Stimulated activated CD4-positive, alpha-beta T cell treated with anti-CD3 and anti-CD28 coated beads, Interleukin-2, amount 100 ng/mL, for 48 hours (primary cell): ENCODE results near the gene ACSL5.

Experiments used
- DNase-seq, 2 donors: peaks; one replicate each; pipeline ENCODE4 v3.0.0-alpha.2; 2020

The ACSL5 gene

GRCh38 chr10:112373912-112374338, at the start of gene ACSL5:
Gene ACSL5 (plus strand): TSS chr10:112374116. CDS start chr10:112394947, 20,831 bp downstream.
- DNase-seq: no peak

DNA sequence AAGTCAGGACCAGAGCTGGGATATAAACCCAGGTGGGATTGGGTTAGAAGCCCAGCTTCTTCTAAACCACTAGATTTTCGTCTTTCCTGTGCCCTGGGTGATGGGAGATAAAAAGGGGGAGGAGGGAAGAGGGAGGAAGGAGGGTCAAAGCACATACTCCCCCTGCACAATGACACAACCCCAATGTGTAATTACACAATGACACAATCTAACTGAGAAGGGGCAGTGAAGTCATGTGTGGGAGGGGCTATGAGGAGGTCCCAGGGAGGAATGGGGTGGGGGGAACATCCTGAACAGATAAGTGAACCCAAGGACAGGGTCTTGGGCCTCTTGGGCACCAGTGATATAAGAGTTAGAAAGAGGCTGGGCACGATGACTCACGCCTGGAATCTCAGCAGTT, 46.2 kb upstream of the ACSL5 start:
- DNase-seq: no peak

DNA sequence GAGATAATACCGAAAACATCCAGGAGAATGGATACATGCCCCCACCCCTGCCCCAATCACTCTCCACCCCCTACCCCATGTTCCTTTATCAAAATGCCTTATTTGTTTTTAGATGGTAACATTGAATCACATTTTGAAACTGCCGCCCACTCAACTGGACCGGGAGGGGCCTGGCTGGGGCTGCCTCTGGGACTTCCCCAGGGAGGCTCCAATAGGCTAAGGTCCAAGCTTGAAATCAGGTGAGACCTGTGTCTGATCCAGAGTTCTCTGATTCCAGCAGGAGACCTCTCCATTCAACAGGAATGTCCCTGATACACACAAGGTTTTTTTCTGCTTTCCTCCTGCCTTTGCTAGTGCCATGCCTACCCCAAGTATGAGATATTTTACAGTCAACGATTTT, 43.8 kb upstream of the ACSL5 start:
- no peak for DNase-seq

DNA sequence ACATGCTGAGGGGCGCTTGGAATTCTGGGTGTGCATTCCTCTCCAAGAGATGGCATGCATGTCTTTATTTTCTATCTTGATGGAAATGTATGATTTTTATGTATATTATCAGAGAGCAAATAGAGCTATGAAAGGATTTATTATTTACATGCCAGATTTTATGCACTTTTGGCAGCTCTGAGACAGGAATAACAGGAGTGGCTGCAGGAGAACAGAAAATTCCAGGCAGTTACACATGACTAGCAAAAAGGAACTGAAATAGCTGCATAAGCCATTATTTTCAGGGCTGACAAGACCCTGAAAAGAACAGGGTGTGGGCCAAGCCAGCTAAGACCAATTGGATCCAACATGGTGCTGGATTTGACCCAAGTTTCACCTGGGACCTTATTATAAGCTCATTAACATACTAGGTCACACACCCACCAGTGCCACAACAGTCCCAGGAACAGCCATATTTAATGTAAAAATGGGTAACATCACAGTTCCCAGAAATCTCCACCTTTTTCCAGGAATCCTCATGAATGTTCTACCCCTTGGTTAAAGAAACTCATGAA, 43.2 kb upstream of the ACSL5 start:
- DNase-seq: no peak

- no peak for DNase-seq
Measured at GRCh38 chr10:112332022-112332421, 41.9 kb upstream of the ACSL5 start.

DNA sequence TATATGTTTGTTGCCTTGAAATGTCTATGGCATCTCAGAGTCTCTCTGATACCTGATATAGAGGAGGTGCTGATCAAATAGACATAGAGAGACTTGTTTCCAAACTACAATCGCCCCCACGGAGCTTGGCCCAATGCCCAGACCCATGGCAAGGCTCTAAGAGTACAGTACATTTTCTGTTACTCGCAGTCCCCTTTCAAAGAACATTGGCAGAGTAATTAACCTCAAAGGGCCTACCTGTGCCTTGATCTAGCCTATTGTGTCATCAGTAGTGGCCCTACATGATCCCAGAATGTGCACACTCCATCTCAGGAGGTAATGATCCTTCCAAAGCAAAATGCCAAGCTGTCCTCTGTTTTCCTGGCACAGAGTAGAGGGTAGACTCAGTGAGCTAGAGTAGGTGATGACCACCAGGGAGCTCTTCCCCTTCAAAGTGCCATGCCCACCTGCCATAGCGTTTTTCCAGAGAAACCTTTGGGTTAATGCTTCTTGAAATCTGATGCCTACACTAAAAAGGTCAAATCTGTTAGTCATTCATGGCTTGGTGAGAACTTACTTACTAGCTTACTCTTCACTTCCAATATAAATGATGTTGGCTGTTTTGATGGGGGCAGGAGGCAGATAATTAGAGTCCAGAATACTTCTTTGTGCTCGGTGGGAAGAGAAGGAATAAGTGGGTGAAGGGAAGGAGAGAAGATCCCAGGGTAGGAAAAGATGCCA, 41.2 kb upstream of the ACSL5 start:
- DNase-seq: no peak

GRCh38 chr10:112333452-112333851, 40.5 kb upstream of the ACSL5 start:
- no peak for DNase-seq

DNA sequence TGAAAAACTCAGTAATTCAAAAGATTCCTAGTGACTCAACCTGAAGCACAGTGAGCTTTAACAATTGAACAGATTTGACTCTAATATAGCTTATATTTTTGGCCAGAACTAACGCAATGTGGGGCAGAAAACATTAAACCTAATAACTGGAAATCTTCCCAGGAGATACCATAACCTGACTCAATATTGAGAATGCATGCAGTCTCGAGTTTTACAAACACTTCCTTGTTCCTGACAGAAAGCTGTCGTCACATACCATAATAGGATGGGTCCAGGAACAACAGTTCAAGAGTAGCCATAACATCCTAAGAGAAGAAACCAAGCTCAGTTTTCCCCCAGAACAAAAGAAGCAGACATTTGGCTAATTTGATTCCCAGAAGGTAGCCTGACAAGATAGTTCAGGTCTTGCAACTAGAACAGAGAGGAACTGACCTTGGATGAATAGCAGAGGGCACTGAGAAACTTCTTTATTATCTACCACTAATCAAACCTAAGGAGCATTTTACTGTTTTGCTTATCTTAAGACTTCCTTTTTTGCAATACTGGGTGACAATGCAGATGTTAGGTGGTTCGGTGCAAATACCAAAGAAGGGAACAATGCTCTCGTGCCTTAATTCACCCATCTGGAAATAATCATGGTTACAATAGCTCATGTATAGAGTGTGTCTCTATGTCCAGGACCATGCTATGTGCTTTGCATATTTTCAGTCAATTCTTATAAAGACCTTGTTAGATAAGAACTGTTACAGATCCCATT, 38.6 kb upstream of the ACSL5 start:
- DNase-seq: no peak

DNA sequence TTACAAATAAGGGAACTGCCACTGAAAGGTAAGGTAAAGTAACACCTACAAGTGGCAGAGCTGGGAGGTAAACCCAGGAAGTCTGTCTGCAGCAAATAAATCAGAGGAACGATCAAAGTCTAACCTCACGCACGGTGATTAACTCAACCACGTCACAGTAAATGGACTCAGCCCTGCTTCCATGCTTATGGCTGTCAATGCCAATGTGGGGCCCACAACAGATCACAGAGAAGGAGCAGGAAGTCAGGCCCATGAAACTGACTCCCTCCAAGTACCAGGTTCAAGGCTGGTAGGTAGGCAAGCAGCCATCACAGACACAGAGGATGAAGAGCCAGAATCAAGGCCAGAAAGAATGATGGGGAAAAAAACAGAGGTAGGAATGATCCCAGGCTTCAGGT, 38.0 kb upstream of the ACSL5 start:
- no peak for DNase-seq

DNA sequence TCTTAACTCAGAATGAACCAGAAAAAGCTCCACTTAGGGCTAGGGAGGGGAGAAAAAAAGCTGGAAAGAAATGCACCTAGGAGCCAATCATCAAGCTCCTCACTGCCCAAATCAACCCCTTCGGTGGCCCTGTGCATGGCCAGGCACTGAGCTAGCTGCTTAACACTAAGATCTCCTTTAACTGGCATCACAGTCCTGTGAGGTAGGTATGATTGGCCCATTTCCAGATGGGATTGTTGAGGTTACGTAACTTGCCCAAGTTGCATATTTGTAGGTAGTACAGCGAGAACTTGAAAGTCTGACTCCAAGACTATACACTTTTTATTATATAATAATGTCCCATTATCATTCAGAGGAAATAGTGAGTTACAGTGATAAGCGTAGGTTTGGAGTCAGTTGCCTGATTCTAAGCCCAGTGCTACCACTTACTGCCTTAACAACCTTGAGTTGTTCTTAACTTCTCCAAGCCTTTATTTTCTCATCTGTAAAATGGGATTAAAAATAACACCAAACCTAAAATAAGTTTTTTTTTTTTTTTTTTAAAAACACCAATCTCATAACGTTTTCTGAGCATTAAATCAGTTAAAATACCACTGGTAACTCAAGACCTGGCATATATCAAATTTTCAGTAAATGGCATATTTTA, 37.2 kb upstream of the ACSL5 start:
- DNase-seq: no peak

GRCh38 chr10:112338957-112339356, 35.0 kb upstream of the ACSL5 start:
- no peak for DNase-seq

- DNase-seq: no peak
Measured at GRCh38 chr10:112340601-112341000, 33.3 kb upstream of the ACSL5 start.

DNA sequence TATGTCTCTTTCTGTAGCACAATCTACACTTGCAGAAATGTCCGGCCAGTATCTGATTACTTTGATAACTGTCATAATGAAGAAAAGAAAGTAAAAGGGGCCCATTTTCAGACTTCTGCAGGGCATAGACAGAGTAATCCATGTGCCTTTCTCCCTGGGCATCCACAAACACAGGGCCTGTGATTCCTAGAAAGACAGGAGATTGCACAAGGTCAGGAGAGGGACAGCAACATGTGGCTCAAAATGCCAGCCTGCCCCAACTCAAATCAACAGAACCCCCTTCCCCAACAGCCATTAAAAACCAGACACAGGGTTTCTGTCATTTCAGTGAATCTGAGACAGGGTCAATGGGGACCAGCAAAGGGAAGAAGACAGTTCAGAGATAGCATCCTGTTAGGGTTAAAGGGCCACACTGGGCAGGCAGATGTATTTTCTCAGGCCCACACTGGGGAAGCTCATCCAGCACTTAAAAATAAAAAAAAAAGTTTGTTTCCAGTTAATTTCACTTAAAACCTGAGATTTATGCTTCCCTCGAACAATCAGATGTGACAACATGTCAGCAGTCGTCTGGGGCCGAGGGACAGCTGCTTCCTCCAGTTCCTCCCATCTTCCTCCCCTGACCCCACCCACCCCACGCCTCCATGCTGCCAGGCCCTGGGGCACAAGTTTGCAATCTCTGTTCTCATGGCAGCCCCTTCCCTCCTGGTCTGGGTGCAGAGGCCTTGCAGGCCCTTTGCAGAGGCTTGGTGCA, 30.7 kb upstream of the ACSL5 start:
- DNase-seq: no peak

GRCh38 chr10:112344261-112344660, 29.7 kb upstream of the ACSL5 start:
- DNase-seq: no peak

DNA sequence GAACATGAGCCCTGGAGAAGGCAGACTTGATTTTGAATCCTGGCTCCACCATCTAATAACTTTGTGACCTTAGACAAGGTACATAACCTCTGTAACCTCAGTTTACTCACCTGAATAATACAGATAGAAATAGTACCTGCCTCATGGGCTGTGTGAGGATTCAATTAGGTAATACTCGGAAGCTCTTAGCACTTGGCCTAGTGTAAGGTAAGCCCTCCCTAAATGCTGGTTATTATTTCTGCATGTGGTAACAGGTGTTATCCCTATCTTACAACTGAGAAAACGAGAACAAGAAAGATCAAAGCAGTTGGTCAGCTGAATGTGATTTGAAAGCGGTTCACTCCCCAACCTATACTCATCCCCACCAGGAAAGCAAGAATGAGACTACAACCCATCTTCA, 28.7 kb upstream of the ACSL5 start:
- DNase-seq: no peak

DNA sequence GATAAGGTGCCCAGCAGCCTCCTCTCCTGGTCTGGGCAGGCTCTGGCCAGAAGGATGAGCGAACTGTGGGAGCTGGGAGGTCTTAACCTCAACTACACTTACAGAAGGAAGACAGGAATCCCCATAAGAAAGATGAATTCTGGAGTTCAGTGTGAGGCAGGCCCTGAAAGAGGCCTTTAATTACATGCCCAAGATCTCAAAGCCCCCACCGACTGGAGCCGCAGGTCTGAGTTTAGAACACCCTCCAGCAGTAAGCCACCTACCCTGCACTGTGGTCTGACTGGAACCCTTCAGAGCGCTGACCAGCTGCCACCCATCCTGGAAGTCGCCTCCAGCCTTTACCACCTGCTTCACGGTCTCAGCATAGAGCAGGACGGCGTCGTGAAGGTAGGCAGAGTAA, 28.2 kb upstream of the ACSL5 start:
- DNase-seq: no peak

GRCh38 chr10:112346774-112347173, 27.1 kb upstream of the ACSL5 start:
- DNase-seq: no peak

GRCh38 chr10:112347709-112348671, 25.9 kb upstream of the ACSL5 start:
- DNase-seq: no peak

DNA sequence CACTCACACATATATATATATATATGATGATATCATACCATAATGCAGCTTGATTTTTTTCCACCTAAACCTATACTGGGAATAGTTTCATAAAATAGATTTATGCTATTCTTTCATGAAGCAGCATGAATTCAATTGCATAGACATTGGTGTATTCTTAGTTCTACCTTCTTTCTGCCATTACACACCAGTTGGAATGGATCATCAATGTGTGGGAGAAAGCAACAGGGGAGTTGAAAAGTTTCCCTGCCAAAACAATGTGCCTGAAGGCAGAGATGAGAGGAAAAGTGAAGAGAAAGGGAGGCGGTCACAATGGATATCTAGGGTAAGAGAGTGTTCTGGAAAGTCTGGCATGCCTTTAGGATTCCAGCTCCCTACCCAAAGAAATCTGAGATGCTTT, 25.2 kb upstream of the ACSL5 start:
- DNase-seq: no peak

GRCh38 chr10:112349521-112350085, 24.3 kb upstream of the ACSL5 start:
- DNase-seq: no peak

DNA sequence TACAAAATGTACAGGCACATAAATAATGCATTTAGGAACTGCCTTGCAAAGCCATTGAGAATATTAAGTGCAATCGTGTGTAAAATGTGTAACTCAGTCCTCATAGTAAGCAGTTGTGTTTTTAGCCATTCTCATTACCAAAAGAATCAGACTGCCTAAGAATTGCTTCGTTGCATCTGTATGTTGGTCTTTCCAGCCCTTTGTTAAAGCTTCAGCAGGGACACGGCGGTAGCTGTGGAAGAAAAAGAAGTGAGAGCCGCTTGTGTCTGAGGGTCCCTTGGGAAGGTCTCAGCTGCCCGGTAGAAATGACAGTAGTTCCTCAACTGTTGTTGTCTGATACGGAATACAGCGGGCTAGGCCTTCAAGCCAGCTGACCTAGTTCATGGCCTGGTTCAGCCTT, 22.8 kb upstream of the ACSL5 start:
- DNase-seq: no peak
